ENCODE data around the gene PCP2. TPM values are rescaled to one million over a fixed set of nuclear protein-coding genes. Genes with fewer than 3 reads are reported as not detected.

PCP2 gene
- total RNA-seq, 1 donor from 2014 or later, result not detected

DNA sequence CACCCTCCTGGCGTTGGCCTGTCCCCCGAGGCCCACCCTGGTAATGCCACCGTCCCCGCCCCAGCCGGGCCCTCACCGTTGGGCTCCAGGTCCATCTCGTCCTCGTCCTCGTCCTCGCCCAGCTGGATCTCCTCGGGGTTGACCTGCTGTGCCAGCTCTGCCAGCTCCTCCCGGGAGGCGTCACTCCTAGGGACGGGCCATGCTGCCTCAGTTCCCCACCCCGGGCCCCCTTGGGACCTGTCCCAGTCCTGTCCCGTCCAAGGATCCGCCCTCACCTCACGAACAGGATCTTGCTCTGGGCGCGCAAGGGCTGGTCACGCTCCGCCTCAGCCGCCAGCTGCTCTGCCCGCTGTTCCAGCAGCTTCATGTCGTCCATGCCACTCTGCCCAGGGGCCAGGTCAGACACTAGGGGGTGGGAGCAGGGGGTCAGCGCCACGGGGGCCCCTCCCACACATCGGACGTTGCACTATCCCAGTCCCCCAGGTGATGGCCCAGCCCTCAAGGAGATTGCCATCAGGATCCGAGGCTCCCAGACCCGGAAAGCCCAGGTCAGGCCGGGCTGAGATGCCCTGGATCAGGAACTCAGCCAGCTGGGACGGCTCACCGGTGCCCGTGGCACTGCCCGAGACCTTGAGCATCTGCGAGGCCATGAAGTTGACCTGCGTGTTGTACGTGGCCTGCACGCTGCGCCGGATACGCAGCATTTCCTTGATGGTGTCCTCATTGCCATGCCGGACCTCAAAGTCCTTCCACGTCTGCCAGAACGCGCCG, 13.7 kb downstream of the PCP2 start:
- Histone ChIP-seq H3K9me3 (ENCODE audit: control insufficient read depth in 3 of 3, low read length in 3 of 3) (no peaks in the 10 kb centered on the region), H3K36me3 (ENCODE audit: control insufficient read depth in 3 of 3, insufficient read depth in 3 of 3, low read length in 3 of 3) (peaks cover 37 to 44% (median 38%) of the 10 kb centered on the region in 3 donors), H3K4me3 (ENCODE audit: low read length in 3 of 3) (no peak overlapping the region), H3K27ac (ENCODE audit: low read depth, low read length) (no peak overlapping the region), H3K27me3 (ENCODE audit: control insufficient read depth in 3 of 3, insufficient read depth in 3 of 3, low read length in 3 of 3) (no peaks in the 10 kb centered on the region), H3K9ac (ENCODE audit: low read depth in 1 of 3, low read length in 3 of 3) (peak overlapping the region in 1 of 3 donors; percentile 33), H3K4me1 (ENCODE audit: control insufficient read depth in 3 of 3, insufficient read depth in 3 of 3, low read length in 3 of 3) (peaks cover 10 to 15% (median 11%) of the 10 kb centered on the region in 3 donors)

DNA sequence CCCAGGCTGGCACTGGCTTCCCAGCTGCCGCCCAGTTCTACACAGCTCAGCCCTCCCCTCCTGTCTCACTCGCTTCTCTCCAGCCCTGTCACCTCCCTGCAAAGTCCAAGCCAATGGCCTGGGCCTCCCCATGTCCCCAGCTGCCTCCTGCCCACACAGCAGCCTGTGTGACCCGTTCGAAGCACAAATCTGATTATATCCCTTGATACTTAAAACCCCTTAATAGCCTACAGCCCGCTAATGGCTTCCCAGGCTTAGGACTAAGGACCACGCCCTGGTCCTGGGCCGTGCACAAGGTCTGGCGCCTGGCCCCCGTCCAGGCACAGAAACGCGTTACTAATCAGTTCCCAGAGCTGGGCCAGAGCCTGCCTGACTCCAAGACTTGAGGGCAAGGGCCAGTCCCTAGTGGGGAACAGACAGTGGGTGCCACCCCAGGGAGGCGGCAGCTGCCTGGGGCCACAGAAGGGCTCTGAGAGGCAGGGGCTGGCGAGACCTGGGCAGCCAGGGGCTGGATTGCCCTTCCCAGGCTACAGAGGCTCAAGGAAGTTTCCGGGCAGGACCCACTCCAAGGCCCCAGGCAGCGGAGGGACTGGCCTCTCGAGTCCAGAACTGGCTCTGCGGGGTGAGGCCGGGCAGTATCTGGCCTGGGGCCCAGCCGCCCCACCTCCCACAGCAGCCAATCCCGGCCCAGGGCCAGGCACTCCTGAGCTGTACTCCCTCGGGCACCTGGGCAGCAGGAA, 14.6 kb downstream of the PCP2 start:
- Histone ChIP-seq H3K27ac (ENCODE audit: low read depth, low read length) (no peak overlapping the region), H3K4me3 (ENCODE audit: low read length in 3 of 3) (no peak overlapping the region), H3K9ac (ENCODE audit: low read depth in 1 of 3, low read length in 3 of 3) (peak overlapping the region in 2 of 3 donors; percentile 3 to 72), H3K27me3 (ENCODE audit: control insufficient read depth in 3 of 3, insufficient read depth in 3 of 3, low read length in 3 of 3) (no peaks in the 10 kb centered on the region), H3K4me1 (ENCODE audit: control insufficient read depth in 3 of 3, insufficient read depth in 3 of 3, low read length in 3 of 3) (peaks cover 10 to 15% (median 11%) of the 10 kb centered on the region in 3 donors), H3K9me3 (ENCODE audit: control insufficient read depth in 3 of 3, low read length in 3 of 3) (no peaks in the 10 kb centered on the region), H3K36me3 (ENCODE audit: control insufficient read depth in 3 of 3, insufficient read depth in 3 of 3, low read length in 3 of 3) (peaks cover 32 to 39% (median 35%) of the 10 kb centered on the region in 3 donors)

DNA sequence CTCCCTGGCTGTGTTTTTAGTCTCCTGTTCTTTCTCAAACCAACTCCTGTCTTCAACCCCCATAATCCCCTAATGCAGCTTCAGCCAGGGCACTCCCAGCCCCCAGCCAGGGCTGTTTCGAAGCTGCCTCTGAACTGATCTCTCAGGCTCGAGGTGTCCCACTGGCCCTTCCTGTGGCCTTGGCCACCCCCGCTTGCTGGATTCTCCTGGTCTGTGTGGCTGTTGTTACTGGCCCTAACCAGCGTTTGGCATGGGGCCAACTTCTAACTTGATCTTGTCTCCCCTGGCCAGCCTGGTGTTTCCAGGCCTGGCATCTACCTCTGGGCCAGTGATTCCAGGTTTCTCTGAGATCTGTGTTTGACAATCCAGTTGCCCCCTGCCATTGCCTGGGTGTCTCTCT, 15.2 kb downstream of the PCP2 start:
- Histone ChIP-seq H3K36me3 (ENCODE audit: control insufficient read depth in 3 of 3, insufficient read depth in 3 of 3, low read length in 3 of 3) (peaks cover 32 to 35% (median 35%) of the 10 kb centered on the region in 3 donors), H3K9me3 (ENCODE audit: control insufficient read depth in 3 of 3, low read length in 3 of 3) (no peaks in the 10 kb centered on the region), H3K9ac (ENCODE audit: low read depth in 1 of 3, low read length in 3 of 3) (peak overlapping the region in 1 of 3 donors; percentile 72), H3K27ac (ENCODE audit: low read depth, low read length) (no peak overlapping the region), H3K4me1 (ENCODE audit: control insufficient read depth in 3 of 3, insufficient read depth in 3 of 3, low read length in 3 of 3) (peaks cover 10 to 15% (median 11%) of the 10 kb centered on the region in 3 donors), H3K27me3 (ENCODE audit: control insufficient read depth in 3 of 3, insufficient read depth in 3 of 3, low read length in 3 of 3) (no peaks in the 10 kb centered on the region), H3K4me3 (ENCODE audit: low read length in 3 of 3) (no peak overlapping the region)

GRCh38 chr19:7617735-7618134, 15.8 kb downstream of the PCP2 start:
- no peaks in the 10 kb centered on the region for H3K9me3 ChIP-seq (ENCODE audit: control insufficient read depth in 3 of 3, low read length in 3 of 3)
- no peak overlapping the region for H3K9ac ChIP-seq (ENCODE audit: low read depth in 1 of 3, low read length in 3 of 3)
- no peak overlapping the region for H3K27ac ChIP-seq (ENCODE audit: low read depth, low read length)
- H3K4me3 ChIP-seq (ENCODE audit: low read length in 3 of 3), result no peak overlapping the region
- peaks cover 10 to 15% (median 11%) of the 10 kb centered on the region in 3 donors for H3K4me1 ChIP-seq (ENCODE audit: control insufficient read depth in 3 of 3, insufficient read depth in 3 of 3, low read length in 3 of 3)
- H3K36me3 ChIP-seq (ENCODE audit: control insufficient read depth in 3 of 3, insufficient read depth in 3 of 3, low read length in 3 of 3), result peaks cover 27 to 30% (median 29%) of the 10 kb centered on the region in 3 donors
- no peaks in the 10 kb centered on the region for H3K27me3 ChIP-seq (ENCODE audit: control insufficient read depth in 3 of 3, insufficient read depth in 3 of 3, low read length in 3 of 3)

GRCh38 chr19:7617172-7617571, 16.3 kb downstream of the PCP2 start:
- Histone ChIP-seq H3K9ac (ENCODE audit: low read depth in 1 of 3, low read length in 3 of 3) (no peak overlapping the region), H3K4me3 (ENCODE audit: low read length in 3 of 3) (no peak overlapping the region), H3K27me3 (ENCODE audit: control insufficient read depth in 3 of 3, insufficient read depth in 3 of 3, low read length in 3 of 3) (no peaks in the 10 kb centered on the region), H3K4me1 (ENCODE audit: control insufficient read depth in 3 of 3, insufficient read depth in 3 of 3, low read length in 3 of 3) (peaks cover 10 to 15% (median 11%) of the 10 kb centered on the region in 3 donors), H3K36me3 (ENCODE audit: control insufficient read depth in 3 of 3, insufficient read depth in 3 of 3, low read length in 3 of 3) (peaks cover 21 to 24% (median 23%) of the 10 kb centered on the region in 3 donors), H3K9me3 (ENCODE audit: control insufficient read depth in 3 of 3, low read length in 3 of 3) (no peaks in the 10 kb centered on the region), H3K27ac (ENCODE audit: low read depth, low read length) (no peak overlapping the region)

- Histone ChIP-seq H3K36me3 (ENCODE audit: control insufficient read depth in 3 of 3, insufficient read depth in 3 of 3, low read length in 3 of 3) (peaks cover 5% of the 10 kb centered on the region in 3 donors), H3K27me3 (ENCODE audit: control insufficient read depth in 3 of 3, insufficient read depth in 3 of 3, low read length in 3 of 3) (no peaks in the 10 kb centered on the region), H3K4me3 (ENCODE audit: low read length in 3 of 3) (no peak overlapping the region), H3K9ac (ENCODE audit: low read depth in 1 of 3, low read length in 3 of 3) (no peak overlapping the region), H3K27ac (ENCODE audit: low read depth, low read length) (no peak overlapping the region), H3K9me3 (ENCODE audit: control insufficient read depth in 3 of 3, low read length in 3 of 3) (no peaks in the 10 kb centered on the region), H3K4me1 (ENCODE audit: control insufficient read depth in 3 of 3, insufficient read depth in 3 of 3, low read length in 3 of 3) (peaks cover 10 to 15% (median 11%) of the 10 kb centered on the region in 3 donors)
Measured at GRCh38 chr19:7614859-7615741, 18.4 kb downstream of the PCP2 start.

DNA sequence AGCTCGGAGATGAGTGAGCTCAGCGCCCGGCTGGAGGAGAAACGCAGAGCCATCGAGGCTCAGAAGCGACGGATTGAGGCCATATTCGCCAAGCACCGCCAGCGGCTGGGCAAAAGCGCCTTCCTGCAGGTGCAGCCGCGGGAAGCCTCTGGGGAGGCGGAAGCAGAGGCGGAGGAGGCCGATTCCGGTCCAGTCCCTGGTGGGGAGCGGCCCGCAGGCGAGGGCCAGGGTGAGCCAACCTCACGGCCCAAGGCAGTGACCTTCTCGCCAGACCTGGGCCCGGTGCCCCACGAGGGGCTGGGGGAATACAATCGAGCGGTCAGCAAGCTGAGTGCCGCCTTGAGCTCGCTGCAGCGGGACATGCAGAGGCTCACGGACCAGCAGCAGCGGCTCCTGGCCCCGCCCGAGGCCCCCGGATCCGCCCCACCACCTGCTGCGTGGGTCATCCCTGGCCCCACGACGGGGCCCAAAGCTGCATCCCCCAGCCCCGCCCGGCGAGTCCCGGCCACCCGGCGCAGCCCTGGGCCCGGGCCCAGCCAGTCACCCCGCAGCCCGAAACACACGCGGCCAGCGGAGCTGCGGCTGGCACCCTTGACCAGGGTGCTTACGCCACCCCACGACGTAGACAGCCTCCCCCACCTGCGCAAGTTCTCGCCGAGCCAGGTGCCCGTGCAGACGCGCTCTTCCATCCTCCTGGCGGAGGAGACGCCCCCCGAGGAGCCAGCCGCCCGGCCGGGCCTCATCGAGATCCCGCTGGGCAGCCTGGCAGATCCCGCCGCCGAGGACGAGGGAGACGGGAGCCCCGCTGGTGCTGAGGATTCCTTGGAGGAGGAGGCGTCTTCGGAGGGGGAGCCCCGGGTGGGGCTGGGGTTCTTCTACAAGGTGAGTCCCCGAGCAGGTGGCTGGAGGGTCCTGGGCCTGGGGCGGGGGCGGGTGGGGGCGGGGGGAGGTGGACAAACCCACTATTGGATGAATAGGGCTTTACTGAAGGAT, 20.9 kb downstream of the PCP2 start:
- Histone ChIP-seq H3K9me3 (ENCODE audit: control insufficient read depth in 3 of 3, low read length in 3 of 3) (no peaks in the 10 kb centered on the region), H3K9ac (ENCODE audit: low read depth in 1 of 3, low read length in 3 of 3) (no peak overlapping the region), H3K4me1 (ENCODE audit: control insufficient read depth in 3 of 3, insufficient read depth in 3 of 3, low read length in 3 of 3) (no peaks in the 10 kb centered on the region), H3K27me3 (ENCODE audit: control insufficient read depth in 3 of 3, insufficient read depth in 3 of 3, low read length in 3 of 3) (no peaks in the 10 kb centered on the region), H3K27ac (ENCODE audit: low read depth, low read length) (no peak overlapping the region), H3K4me3 (ENCODE audit: low read length in 3 of 3) (no peak overlapping the region), H3K36me3 (ENCODE audit: control insufficient read depth in 3 of 3, insufficient read depth in 3 of 3, low read length in 3 of 3) (no peaks in the 10 kb centered on the region)

DNA sequence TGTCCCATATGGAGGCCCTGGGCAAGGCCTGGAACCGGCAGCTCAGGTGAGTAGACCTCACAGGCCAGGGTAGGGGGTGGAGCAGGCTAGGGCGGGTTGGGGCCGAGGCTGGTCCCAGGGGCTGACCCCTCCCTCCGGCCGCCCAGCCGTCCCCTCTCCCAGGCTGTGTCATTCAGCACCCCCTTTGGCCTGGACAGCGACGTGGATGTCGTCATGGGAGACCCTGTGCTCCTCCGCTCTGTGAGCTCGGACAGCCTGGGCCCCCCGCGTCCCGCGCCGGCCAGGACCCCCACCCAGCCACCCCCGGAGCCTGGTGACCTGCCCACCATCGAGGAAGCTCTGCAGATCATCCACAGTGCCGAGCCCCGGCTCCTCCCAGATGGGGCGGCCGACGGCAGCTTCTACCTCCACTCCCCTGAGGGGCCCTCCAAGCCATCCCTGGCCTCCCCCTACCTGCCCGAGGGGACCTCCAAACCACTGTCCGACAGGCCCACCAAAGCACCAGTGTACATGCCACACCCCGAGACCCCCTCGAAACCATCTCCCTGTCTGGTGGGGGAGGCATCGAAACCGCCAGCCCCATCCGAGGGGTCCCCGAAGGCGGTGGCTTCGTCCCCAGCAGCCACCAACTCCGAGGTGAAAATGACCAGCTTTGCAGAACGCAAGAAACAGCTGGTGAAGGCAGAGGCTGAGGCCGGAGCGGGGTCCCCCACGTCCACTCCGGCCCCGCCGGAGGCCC, 21.8 kb downstream of the PCP2 start:
- H3K4me3 ChIP-seq (ENCODE audit: low read length in 3 of 3), result no peak overlapping the region
- no peak overlapping the region for H3K9ac ChIP-seq (ENCODE audit: low read depth in 1 of 3, low read length in 3 of 3)
- H3K27ac ChIP-seq (ENCODE audit: low read depth, low read length), result no peak overlapping the region
- H3K4me1 ChIP-seq (ENCODE audit: control insufficient read depth in 3 of 3, insufficient read depth in 3 of 3, low read length in 3 of 3), result no peaks in the 10 kb centered on the region
- H3K36me3 ChIP-seq (ENCODE audit: control insufficient read depth in 3 of 3, insufficient read depth in 3 of 3, low read length in 3 of 3), result no peaks in the 10 kb centered on the region
- peaks cover 0 to 1% (median 0%) of the 10 kb centered on the region in 3 donors for H3K27me3 ChIP-seq (ENCODE audit: control insufficient read depth in 3 of 3, insufficient read depth in 3 of 3, low read length in 3 of 3)
- H3K9me3 ChIP-seq (ENCODE audit: control insufficient read depth in 3 of 3, low read length in 3 of 3), result no peaks in the 10 kb centered on the region
